Stimulated activated naive CD4-positive, alpha-beta T cell treated with Interleukin-2 at 50 U/mL for 16 hours (primary cell): ENCODE measurements around the gene TICAM2.
A peak's percentile ranks its signal among the peaks of the same experiment; 100 is the strongest.

Source experiments
- DNase-seq: peaks from one replicate; lab custom pipeline; 2025; lab: John Stamatoyannopoulos, UW

The TICAM2 gene

DNA sequence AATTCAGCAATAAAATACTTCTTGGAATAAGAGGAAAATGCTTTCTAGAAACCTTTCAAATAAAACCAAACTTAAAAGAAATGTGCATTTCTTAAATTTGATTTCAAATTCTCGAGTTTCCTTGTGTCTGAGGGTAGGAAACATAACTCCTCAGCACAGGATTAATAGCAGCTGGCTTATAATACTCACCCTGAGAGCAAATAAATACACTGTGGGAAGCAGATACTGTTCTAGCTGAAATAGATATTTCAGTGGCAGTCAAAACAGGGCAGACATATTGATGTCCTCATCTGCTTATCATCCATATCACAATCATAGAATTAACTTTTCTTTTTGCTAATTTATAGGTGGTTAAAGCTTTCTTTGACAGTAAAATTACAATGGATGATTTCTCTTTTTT, 33.6 kb downstream of the TICAM2 start:
- DNase-seq, result no peak

DNA sequence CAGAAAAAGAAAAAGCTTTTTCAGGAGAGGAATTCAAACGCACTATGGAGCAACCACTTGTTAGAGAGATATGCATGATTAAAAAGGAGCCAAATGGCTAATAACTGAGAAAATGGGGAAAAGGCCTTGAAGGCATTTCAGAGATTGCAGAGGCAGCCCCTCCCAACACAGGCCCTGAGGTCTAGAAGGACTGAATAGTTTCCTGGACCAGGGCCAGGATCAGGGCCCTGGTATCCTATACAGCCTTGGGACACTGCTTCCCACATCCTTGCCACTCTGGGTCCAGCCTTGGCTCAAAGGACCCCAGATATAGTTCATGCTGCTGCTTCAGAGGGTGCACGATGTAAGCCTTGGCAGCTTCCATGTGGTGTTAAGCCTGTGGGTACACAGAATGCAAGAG, 37.0 kb downstream of the TICAM2 start:
- DNase-seq, result no peak

DNA sequence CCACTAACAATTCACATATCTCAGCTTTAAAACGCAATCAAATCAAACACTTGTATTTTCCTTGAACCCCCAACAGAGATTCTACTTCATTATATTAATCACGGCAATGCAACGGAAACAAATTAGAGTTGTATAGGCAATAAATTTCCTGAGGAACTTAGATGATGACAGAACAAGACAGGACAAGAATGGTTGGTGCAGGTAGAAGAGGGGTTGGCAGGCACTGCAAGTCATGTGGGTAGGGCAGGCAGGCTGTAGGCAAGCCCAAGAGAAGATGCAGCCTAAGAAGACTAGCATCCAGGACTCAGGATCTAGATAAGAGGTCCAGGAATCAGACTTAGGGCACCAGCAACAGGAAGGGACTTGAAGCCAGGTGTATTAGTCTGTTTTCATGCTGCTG, 41.1 kb downstream of the TICAM2 start:
- no peak for DNase-seq

DNA sequence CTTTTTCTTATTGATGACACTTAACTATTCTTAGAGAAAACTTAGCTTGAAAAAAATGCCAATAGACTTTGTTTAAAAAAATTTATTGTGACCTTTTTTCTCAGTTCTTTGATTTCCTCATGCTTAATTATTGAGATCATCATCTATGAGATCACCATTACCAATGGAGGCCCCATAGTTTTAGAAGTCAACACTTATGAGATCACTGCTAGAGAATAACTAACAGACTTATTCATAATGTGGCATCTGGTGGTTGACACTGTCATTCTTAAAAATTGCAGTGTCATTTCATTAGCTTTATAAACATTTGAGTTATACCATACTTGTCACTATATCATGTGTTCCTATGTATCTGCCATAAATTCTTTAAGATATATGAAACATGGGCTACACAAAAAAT, 42.8 kb downstream of the TICAM2 start:
- no peak for DNase-seq

DNA sequence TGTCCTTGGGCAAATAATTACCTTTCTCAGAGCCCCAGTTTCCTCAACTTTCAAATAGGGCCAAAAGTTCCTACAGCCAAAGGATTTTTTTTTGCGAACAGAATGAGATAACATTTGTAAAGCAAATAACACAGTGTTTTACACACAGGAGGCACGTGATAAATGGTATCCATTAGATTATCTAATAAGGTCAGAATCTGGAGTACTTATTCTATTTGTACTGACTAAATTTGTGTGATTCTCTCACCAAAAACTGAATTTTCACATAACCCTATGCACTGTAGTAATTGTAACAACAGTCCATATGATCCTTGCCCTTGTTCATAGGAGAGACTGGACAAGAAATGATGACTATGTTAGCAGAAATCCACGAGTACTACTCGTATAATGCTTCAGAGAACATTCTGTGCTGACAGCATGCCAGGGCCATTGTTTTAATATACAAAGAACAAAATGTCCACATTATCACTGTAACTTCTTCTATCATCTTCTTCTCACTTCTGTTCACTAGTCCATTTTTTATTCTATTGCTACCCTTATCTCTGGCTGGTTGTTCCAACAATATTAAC, 43.8 kb downstream of the TICAM2 start:
- no peak for DNase-seq

DNA sequence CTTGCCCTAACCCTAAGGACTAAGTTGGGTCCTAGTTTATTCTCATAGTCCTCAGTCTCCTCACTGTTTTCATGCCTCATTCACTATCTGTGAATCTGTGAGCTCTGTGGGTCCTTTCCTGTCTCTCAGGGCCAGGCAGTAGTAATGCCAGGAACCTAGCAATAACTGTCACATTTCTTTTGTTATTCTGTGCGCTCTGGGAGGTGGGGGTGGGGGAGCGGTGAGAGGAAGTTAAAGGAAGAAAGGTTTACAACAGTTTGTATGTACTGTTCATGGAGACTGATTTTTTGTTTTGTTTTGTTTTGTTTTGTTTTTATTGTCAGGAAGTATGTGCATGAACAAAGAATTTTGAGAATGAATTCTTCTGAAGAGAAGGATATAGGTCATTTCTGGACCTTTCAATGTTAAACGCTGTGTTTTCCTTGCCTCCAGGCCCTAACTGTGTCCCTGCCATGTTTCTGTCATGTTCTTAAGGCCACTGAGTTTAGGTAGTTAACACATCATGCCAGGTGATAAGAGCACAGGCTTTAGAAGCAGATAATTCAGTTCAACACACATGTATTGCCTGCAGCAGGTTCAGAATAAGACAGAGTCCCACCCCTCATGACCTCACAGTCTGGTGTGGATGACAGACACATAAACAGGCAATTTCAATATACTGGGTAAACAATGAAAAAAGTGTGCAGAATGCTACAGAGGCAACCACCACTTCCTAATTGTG, 44.5 kb downstream of the TICAM2 start:
- DNase-seq, result no peak

DNA sequence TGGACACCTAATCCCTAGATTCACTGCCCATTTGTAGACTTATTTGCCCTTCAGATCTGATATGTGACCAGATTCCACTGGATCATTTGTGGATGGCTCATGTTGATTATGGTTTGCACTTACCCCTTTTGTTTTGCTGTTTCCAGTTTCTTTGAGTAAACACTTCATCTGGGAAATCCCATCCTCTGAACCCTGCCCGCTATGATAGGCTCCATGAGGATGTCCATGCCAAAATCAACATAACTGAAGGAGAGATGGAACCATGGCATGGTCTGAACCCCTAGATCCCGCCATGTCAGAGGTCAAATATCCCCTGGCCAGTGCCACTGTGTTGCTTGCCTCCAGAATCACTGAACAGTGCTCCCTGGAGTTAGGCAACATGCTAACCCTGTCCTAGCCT, 46.0 kb downstream of the TICAM2 start:
- no peak for DNase-seq

DNA sequence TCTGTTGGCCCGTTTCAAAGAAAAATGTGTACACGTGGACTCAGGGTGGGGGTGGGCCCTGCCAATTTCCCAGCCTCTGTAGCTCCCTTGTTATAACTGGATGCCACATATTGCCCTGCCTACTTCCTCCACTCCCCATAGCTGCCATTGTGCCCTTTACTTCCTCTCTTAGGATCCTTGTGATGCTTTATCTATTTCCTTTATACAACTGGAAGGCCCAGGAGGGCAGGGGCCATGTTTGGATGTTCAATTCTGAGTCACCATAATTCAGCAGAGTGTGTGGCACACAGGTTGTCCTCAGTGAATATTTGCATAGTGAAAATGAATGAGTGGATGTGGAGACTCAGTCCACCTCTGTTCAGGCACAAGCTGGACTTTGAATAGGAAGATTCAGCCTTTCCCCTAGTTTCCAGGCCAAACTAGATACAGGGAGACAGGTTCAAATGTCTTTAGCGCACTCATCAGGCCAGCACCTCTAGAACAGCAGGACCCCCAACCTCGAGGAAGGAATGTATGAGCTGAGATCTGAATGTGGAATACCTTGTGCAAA, 47.1 kb downstream of the TICAM2 start:
- no peak for DNase-seq

DNA sequence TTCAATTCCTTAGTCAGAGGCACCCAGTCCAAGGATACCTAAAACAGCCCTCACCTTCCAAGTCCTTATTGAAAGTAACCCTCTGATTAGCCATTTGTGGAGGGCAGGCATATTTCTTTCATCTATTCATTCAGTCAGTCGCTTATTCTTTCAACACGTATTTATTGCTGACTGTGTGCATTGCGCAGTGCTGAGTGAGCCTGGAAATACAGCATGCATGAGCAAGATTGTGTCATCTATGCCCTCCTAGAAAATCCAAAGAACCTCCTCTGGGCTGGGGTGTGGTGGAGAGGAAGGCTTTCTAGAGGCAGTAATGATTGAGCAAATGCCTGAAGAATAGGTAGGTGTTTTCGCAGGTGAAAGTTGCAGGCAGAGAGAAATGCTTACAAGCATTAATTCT, 49.2 kb downstream of the TICAM2 start:
- DNase-seq, result no peak

DNA sequence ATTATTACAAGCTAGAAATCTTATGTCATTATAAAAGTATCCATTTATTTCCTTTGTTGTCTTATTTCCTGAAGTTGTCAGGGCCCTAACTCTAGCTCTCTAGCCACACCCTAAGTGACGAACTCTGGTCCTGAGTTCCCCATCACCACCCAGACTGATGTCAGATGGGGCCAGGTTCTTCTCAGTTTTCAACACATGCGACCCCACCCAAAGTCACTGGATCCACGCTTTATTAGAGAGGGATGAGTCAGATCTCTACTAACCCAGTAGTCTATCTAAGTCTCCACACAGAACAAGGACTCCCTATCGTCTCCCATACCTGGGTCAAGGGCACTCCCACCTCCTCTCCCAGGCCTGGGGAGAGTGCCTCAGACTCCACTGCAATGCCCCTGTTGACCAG, 50.9 kb downstream of the TICAM2 start:
- DNase-seq, result no peak

DNA sequence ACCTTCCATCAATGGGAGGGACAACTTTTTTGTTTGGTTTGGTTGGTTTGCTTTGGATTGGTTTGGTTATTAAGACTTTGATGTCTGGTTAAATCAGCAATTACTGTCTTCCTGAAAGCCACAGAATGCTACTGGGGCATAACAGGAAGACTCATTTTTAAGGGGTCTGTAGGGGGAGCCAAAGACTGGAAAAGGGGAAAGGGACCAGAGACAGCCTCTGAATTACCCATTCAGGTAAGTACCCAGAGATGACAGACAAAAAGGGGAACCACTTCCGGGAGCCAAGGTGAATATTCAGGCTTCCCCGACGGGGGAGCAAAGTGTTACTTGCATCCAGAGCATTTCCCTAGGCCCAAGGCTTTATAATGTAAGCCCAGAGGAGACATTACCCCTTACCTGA, 53.1 kb downstream of the TICAM2 start:
- no peak for DNase-seq

DNA sequence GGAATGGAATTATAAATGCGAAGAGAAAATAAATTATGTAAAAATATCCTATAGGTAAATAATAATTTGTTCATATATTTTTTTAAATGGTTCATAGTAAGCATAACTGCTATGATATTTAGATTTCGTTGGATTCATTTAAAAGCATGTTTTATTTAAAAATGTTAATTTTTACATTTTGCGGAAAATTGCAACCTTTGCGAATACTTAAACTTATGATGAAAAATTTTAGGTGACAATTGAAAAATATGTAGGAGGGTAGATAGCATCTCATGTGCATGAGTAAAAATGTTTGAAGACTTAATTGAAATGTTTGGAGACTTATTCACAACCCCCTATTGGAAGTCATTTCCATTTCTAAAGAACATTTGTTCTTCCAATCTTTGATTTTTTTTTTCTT, 53.6 kb downstream of the TICAM2 start:
- no peak for DNase-seq

DNA sequence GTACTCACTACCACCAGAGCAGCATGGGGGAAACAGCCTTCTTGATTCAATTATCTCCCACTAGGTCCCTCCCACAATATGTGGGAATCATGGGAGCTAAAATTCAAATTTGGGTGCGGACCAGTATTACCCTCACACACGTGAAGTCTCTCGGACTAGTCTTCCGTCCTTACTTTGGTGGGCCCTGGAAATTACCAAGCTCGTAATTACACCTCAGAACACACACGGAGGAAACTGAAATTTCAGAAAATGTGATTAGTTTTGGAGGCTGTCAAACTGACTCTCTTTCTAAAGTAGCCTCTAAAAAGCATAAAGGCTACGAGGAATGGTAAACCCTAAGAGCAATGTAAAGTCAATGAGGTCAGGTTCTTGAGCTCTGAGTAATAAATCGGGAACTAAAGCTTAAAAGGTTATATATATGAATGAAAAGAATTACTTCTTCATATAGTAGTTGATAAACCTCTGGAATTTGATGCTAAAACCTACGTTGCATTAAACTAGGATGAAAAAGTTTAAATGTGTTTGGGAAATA, 56.9 kb downstream of the TICAM2 start:
- DNase-seq, result no peak

DNA sequence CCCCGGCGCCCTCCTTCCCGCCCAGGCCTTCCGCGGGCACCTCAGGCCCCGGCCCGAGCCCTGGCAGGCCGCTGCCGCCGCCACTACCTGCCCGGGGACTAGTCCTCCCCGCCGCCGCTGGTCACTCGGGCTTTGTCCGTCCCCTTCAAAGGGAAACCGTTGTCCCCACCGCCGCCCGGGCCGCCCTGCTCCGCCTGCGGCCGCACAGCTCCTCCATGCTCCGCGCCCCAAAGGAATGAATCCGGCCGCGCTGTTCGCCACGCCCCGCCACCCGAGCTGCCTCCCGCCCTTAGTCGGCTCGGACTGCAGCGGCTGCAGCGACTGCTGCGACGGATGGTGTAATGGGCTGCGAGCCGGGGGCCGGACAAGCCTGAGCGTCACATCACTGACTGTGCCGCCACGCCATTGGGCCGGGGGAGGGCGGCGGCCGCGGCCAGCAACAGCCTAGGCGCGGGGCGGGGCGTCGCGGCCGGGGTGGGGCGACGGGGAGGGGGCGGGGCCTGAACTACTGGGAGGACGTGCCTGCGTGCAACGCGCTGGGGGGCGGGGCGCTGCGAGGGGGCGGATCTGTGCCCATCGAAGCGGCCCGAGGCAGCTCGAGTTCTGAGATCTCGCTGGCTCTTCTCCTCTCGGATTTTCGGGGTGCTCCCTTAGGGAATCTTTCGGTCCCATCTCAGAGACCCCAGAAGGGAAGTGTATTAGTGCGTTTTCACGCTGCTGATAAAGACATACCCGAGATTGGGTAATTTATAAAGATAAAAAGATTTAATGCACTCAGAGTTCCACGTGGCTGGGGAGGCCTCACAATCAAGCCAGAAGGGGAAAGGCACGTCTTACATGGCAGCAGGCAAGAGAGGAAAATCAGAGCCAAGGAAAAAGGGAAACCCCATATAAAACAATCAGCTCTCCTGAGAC, 57.6 kb downstream of the TICAM2 start, which contains the start of gene FEM1C:
Gene FEM1C, minus strand, starts transcription at position 340 of the 915 bp plus-strand sequence. CDS start 1,282 bp downstream, outside the sequence.
- peak; percentile 97 for DNase-seq

DNA sequence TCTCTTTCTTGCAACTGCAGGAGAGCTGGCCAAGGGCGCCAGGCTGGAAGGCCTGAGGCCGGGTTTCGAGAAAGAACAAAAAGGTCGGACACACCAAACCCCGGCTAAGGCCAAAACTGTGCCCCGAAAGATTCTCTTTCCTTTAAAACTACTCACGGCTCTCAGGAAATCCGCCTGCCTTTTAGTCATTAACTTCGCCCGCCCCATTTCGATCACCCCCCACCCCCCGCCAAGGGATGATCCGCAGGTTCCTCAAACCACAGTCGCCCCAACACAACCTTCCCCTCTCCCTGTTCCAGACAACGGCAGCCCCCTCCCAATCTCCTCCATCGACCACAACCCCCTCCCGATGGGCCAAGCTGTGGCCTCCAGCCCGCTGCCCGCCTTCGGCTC, 58.2 kb downstream of the TICAM2 start:
- DNase-seq, result peak; percentile 56

DNA sequence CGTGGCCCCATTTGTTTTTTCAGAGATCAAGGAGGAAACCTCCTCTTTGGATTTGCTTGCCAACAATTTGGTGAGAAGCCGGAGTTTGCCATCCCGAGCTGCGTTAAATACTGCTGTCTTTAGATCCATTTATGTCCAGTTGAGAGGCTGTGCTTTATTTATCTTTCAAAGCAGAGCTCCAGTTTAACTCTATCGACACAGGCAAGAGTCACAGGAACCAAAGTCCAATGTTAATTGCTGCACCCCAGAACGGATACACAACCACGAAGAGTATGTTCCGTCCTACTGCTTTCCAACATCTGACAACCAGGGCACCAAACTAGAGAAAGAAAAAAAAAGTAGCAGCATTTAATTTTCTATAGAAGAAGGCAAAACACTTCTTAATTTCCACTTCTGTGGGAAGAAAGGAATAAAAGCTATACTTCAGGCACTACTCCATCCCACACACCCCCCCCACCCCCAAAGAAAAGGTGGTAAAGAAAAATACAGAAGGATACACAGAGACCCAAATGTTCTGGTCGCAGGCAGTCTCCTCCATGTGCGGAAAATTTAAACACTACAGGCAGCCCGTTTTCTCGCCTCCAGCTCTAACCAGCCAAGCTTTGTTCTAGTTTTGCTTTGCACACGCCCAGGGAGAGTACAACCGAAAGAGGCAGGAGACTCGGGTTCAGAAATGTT, 58.8 kb downstream of the TICAM2 start:
- peak; percentile 55 for DNase-seq

DNA sequence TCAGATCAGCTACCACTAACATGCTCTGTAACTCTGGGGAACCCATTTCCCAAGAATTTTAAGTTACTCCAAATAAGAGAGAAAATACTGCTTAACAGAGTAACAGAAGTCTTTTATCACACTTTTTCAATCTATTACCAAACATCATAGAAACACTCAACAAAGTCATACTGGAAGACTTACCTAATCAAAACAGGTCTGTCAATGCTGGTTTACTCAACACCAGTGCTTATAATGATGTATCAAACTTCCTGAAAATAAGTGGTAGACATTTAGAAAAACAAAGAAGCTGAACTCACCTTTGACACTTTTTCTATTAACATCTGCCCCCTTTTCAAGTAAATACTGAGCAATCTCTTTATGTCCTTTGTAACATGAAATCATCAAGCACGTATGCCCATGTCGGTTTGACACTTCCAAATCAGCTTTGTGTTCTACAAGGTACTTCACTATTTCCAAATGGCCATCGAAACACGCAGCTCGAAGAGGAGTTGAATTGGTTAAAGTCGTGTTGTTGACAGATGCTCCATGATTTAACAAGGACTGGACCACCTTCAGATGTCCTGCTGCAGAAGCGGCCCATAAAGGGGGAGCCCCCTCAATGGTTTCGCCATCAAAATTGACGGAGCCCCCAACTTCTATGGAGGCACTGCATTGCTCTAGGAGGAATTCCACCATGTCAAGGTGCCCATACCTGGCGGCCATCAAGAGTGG, 59.5 kb downstream of the TICAM2 start:
- DNase-seq, result no peak

DNA sequence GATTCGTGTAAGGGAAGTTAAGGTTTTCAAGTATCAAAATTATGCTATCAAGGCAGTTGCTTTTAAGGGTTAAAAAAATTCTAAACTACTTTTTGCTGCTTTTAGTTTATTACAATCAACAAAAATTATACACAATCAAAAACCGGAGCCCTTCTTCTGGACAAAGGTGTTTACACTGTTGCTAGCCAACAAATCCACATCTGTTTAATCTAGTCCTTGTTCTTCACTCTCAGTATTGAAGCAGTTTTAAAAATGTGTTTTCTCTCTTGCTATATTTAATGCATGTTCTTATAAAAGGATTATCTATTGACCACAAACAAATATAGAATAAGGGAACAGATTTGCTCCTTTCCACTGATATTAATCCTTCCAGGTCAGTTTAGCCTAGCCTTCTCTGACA, 60.2 kb downstream of the TICAM2 start:
- no peak for DNase-seq

DNA sequence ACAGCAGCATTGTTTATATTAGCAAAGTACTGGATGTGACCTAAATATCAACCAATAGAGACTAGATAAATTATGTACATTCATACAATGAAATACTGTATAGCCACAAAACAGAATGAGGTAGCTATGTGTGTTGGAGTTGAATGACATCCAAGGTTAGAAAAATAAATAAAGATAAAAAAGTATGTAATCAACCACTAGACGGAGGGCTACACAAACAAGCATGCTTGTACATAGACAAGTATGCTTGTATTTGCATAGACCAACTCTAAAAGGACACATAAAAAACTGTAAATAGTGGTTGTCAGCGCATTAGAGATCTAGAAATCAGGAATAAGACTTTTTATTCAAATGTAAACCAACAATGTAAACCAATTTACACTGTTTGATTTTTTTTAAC, 60.7 kb downstream of the TICAM2 start:
- DNase-seq, result no peak

DNA sequence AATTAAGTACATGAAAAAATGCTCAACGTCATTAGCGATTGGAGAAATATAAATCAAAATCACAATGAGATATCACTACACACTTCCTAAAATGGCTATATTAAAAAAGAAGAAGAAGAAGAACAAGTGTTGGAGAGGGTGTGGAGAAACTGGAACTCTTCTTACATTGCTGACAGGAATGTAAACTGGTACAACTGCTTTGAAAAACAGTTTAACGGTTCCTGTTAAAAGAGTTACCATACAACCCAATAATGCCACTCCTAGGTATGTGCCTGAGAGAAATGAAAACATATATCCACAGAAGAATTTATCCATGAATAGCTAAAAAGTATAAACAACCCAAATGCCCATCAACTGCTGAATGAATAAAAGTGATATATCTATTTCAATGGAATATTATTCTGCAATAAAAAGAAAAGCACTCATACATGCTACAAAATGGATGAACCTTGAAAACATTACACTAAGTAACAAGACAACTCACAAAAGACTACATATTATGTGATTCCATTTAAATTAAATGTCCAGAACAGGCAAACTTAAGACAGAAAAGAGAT, 66.7 kb downstream of the TICAM2 start:
- no peak for DNase-seq

DNA sequence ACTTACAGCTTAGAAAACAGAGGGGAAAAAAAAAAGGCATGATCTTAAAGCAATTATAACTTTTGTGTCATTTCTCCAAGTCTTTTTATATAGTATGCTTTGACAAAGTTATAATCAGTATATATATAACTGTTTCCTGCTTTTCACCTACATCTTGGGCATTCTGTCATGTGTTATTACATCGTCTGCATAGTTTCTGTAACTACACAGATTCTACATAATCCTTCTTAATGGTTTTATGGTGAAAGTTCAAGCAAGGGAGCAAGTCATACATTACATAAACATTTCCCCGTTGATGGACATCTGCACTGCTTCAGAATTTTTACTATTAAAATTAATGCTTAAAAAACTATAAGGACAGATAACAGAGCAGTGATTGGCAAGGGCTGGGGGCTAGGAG, 69.8 kb downstream of the TICAM2 start:
- no peak for DNase-seq
